Left renal pelvis (tissue), 4 donors: Measurements from ENCODE around the gene ARHGAP20. TPM values are rescaled to one million over a fixed set of nuclear protein-coding genes. Genes with fewer than 3 reads are reported as not detected.
"Not testable (repeated sequence)": the region's sequence is repeated elsewhere in the genome, so short reads cannot be mapped to it uniquely, and the experiment has no call there.

Experiments
- DNase-seq, 4 donors: peaks; one replicate each; pipeline ENCODE4 v3.0.0-alpha.2; 2013; ENCODE audit warnings: low read depth in 4 of 4, low spot score in 3 of 4
- polyA plus RNA-seq, 4 donors: library from polyadenylated mRNA; unstranded; fragments of 120-200 nt; gene quantifications; one replicate each; pipeline ENCODE4 v1.2.1, GENCODE V29; 2013; ENCODE audit not compliant: insufficient read length in 4 of 4

ARHGAP20 gene
- polyA plus RNA-seq, 4 donors, result 4.4 to 24.9 (median 6.3) TPM

GRCh38 chr11:110716361-110716760 is 4.1 kb upstream of the ARHGAP20 start:
- no peak for DNase-seq

DNA sequence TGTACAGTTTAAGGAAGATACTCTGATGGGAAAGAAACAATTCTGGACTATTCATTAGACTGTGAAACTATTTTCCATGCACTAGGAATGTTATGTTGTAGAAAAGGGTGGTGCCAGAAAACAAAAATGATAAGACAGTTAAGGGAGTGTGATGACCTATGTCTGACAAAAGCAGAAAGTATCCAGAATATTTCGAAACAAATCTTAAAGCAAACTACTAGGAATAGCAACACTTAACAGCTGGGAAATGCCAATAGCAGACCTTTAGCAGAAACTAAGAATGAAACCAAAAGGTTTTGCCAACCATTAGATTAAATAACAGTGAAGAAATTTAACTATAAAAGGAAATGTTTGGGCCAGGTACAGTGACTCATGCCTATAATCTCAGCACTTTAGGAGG is 3.3 kb upstream of the ARHGAP20 start:
- DNase-seq, result no peak

GRCh38 chr11:110713449-110713776 is 1.2 kb upstream of the ARHGAP20 start:
- no peak for DNase-seq

DNA sequence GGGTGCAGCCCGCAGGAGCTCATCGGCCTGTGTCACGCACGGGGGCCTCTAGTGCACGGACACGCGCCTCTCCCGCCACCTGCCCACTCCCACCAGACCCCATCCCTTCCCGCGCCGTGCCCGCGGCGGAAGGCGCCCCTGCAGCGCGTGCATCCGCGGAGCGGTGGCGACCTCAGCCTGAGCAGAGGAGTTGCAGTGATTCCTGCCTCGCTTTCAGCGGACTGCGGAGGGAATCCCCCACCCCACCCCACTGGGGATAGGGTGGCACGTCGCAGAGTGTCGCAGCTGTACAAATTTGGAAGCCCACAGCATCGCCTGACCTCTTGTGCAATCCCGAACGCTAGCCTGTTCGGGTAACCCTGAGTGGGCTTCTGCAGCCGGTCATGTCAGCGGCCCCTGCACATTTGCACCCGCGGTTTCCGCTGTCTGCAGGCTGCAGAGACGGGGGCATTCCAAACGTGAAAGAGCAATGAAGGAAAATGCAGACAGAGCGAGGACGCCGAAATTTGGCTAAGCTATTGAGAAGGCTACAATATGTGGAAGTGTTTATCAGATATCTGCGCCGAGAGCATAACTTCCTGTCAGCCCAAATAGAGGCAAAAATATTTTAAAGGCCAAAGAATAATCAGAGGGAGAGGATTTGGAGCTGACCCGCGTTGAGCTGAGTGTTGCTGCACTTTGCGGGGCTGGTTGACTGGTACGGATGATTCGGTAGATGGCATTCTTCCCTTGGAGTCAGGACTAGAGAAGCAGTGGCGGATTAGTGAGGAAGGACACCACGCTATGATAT is 617 bp upstream of the ARHGAP20 start:
- DNase-seq, result peak in 1 of 4 donors; percentile 21

GRCh38 chr11:110711448-110711775 is 825 bp downstream of the ARHGAP20 start:
- no peak for DNase-seq

DNA sequence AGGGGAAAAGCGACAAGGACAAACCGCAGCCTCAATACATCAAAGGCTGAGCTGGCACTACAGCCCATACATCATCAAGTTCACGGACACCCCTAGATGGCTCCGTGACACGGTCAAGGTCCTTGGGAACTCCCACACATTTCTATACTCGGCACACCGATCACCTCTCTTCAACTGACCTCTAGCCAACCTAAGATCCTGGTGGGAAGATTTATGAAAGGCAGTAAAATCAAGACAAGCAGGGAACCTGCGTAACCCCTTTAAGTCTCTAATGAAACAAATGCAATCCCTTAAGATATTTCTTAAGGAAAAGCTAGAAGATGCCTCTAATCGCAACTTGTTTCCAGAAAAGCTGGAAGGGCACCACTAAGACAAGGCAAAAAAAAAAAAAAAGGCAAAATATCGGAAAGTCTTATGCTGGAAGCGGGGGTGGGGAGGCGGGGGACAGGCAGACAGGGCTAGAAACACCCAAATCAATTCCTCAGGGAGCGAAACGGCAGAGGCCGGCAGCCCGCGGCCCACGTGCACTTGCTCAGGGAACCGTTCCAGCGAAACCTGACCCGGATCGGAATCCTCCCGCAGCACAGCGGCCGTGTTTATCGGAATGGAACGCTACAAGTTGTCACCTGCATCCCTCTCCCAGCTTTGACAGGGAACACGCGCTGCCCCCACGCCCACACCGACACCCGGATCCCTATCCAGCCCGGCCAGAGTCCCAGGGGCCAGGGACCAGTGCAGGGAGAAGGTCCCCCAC is 1.4 kb downstream of the ARHGAP20 start:
- peak in 2 of 4 donors; percentile 37 to 48 for DNase-seq

DNA sequence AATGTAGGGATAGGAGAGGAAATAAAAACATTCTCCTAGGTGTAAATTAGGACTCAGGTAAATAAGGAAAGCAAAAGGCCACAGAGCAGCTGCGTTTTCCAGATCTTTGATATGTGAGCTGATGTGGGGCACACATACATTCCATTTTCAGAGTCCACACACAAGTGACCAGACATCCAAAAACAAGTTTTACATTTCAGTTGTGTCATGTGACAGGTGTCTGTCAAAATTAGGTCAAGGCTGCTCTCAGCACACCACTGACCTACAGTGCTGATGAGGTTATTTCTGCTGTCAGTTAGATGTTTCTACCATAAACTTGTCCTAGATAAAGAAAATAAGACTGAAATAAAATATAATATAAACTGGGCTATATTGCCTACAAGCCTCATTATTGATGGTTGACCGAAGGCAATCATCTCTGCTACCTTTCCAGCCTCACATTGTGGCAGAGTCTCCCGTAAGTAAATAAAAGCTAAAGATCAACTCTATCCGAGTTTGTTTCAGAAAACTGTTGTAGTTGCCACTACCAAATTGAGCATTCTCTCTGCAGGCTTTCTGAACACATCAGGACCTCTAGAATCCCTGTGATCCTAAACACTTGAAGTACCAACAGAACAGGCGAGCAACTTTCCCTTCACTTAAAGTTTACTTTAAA is 7.9 kb downstream of the ARHGAP20 start:
- no peak for DNase-seq

- DNase-seq, result no peak
Observed at GRCh38 chr11:110691926-110692325, 20.3 kb downstream of the ARHGAP20 start.

- no peak for DNase-seq
Observed at GRCh38 chr11:110689306-110689705, 22.9 kb downstream of the ARHGAP20 start.

- no peak for DNase-seq
Observed at GRCh38 chr11:110679323-110679975, 32.8 kb downstream of the ARHGAP20 start.

- DNase-seq, result no peak
Observed at GRCh38 chr11:110675548-110675947, 36.7 kb downstream of the ARHGAP20 start.

GRCh38 chr11:110665689-110666465 is 46.4 kb downstream of the ARHGAP20 start:
- no peak for DNase-seq

GRCh38 chr11:110655967-110656366 is 56.3 kb downstream of the ARHGAP20 start:
- DNase-seq, result no peak

DNA sequence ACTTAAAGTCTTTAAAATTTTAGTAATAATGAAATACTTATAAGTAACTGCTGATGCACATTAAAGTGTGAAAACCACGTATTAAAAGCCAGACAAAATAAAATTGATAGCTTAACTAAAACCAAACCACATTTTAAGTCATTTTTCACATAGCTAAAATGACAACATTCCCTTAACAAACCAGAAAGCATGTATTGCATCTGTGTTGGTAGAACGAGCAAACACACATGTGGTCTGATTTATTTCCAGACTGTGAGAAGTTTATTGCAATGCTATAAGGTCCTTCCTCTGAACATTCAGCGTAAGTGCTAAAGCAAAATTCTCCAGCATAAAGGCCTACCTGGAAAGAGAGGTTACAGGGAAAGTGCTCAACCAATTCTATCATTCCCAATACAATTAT is 57.8 kb downstream of the ARHGAP20 start:
- DNase-seq, result no peak

- no peak for DNase-seq
Observed at GRCh38 chr11:110645253-110645652, 67.0 kb downstream of the ARHGAP20 start.

GRCh38 chr11:110634370-110634769 is 77.9 kb downstream of the ARHGAP20 start:
- no peak for DNase-seq

GRCh38 chr11:110631551-110631950 is 80.7 kb downstream of the ARHGAP20 start:
- DNase-seq, result no peak

DNA sequence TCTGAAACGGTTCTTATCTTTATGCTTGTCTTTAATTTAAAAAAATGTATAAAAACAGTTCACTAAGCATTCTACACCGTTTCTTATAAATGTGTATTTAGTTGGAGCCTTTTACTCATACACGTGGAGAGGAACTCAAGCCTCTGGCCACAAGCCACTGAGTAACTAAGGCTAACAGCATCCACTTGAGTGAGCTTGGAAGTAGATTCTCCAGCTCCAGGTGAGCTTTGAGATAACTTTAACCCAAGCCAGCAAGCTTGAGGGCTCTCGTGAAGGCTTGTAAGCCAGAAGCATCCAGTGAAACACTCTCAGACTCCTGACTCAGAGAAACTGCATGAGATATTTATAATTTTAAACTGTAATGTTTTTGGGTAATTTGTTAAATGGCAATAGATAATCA is 82.6 kb downstream of the ARHGAP20 start:
- DNase-seq, result no peak

- no peak for DNase-seq
Observed at GRCh38 chr11:110621826-110622225, 90.4 kb downstream of the ARHGAP20 start.

DNA sequence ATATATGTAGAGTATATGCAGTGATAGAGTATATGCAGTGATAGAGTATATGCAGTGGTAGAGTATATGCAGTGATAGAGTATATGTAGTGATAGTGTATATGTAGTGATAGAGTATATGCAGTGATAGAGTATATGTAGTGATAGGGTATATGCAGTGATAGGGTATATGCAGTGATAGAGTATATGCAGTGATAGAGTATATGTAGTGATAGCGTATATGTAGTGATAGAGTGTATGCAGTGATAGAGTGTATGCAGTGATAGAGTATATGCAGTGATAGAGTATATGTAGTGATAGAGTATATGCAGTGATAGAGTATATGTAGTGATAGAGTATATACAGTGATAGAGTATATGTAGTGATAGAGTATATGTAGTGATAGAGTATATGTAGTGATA is 92.9 kb downstream of the ARHGAP20 start:
- DNase-seq, result not testable (repeated sequence)
